HAP-1 (cell line): Measurements from ENCODE around the gene COL7A1.
"Not testable (repeated sequence)": the region's sequence is repeated elsewhere in the genome, so short reads cannot be mapped to it uniquely, and the experiment has no call there.

Experiments used
- DNase-seq, 2 experiments: peaks; one replicate each; pipeline ENCODE4 v3.0.0-alpha.2; 2016 to 2020; ENCODE audit warnings: low spot score in 2 of 2
- H3K27me3 ChIP-seq: fragments of 250-450 bp; sonication (Bioruptor Pico); 2 replicates; pipeline ENCODE4 v1.5.1; 2020; ENCODE audit warnings: low read depth, mild to moderate bottlenecking, moderate library complexity
- H3K36me3 ChIP-seq: fragments of 250-450 bp; sonication (Bioruptor Pico); replicated peaks from 2 replicates; pipeline ENCODE4 v1.5.1; 2020; ENCODE audit warnings: mild to moderate bottlenecking
- H3K4me1 ChIP-seq: fragments of 250-450 bp; sonication (Bioruptor Pico); 2 replicates; pipeline ENCODE4 v1.5.1; 2020; ENCODE audit warnings: mild to moderate bottlenecking
- H3K4me3 ChIP-seq: fragments of 250-450 bp; sonication (Bioruptor Pico); 2 replicates; pipeline ENCODE4 v1.5.1; 2020; ENCODE audit warnings: mild to moderate bottlenecking, moderate library complexity
- H3K9me3 ChIP-seq: fragments of 250-450 bp; sonication (Bioruptor Pico); 2 replicates; pipeline ENCODE4 v1.5.1; 2020; ENCODE audit warnings: mild to moderate bottlenecking, moderate library complexity
- in situ Hi-C: fragments of 300-500 bp; cut with MboI; formaldehyde crosslinking; loops from 3 replicates; pipeline ENCODE4 v1.14.3; 2020; ENCODE audit warnings: low sequenced_read_pairs, inconsistent platforms, mixed read lengths

The COL7A1 gene

DNA sequence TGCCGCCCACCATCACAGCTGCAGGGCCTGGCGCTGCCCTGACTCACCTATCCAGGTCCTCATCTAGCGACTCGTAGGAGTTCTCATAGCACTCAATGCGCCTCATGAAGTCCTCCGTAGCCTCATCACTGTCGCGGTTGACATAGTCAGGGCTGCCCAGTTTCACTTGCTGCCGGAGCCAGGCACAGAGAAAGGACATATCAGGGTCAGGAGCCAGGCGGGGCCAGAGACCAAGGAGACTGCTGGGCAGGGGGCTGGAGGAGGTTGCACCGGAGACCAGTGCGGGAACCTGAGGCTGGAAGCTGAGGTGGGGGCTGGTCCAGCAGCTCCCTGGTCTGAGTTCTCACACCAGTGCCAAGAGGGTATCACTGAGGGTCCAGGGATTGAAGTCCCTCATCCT is 56.7 kb downstream of the COL7A1 start:
- H3K36me3 ChIP-seq: no peaks in the 10 kb centered on the region
- no peaks in the 10 kb centered on the region for H3K9me3 ChIP-seq
- no peak for DNase-seq
- H3K27me3 ChIP-seq: no peaks in the 10 kb centered on the region
- no peaks in the 10 kb centered on the region for H3K4me1 ChIP-seq
- in situ Hi-C loops: no loop called here
- H3K4me3 ChIP-seq: no peak overlapping the region

DNA sequence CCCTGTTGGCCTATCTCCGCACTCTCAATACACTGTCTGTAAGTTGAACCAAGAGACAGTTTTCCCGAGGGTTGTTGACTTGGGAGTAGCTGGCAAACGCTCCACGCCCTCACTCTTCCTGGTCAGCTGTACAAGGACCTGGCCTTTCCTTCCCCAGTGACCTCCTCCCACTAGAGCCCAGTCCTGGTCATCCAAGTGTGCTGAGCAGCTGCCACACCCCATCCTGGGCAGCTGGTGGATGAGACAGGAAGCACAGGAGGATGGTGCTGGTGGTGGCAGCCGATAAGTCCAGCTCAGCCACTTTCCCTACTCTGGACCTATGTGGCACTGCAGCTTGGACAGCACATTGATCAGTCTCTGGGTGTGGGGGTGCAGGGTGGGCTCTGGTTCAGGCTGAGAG is 58.3 kb downstream of the COL7A1 start:
- in situ Hi-C loops: no loop called here
- H3K36me3 ChIP-seq: no peaks in the 10 kb centered on the region
- no peaks in the 10 kb centered on the region for H3K27me3 ChIP-seq
- no peaks in the 10 kb centered on the region for H3K9me3 ChIP-seq
- H3K4me1 ChIP-seq: peaks cover 4% of the 10 kb centered on the region
- no peak for DNase-seq
- no peak overlapping the region for H3K4me3 ChIP-seq

GRCh38 chr3:48536116-48536515 is 59.0 kb downstream of the COL7A1 start:
- in situ Hi-C loops: no loop called here
- H3K9me3 ChIP-seq: no peaks in the 10 kb centered on the region
- no peaks in the 10 kb centered on the region for H3K36me3 ChIP-seq
- H3K4me1 ChIP-seq: peaks cover 4% of the 10 kb centered on the region
- no peaks in the 10 kb centered on the region for H3K27me3 ChIP-seq
- no peak overlapping the region for H3K4me3 ChIP-seq
- no peak for DNase-seq

DNA sequence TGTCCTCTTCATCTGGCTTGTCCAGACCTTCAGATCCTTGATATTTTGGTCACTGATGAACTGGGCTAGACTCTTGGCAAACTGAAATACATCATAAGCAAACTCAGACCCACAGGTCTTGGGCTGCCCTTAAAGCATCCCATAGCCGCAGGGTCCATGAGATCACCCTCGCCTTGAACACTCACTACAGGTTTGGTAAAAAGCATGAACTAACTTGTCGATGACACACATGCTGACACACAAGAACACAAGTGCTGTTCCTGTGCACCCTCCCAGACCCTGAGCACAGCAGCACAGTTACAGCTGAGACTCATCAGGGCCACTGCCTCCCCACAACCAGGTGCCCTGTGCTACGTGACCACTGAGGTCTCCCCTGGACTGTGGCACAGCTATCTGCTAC is 59.6 kb downstream of the COL7A1 start:
- DNase-seq: no peak
- H3K36me3 ChIP-seq: no peaks in the 10 kb centered on the region
- peaks cover 4% of the 10 kb centered on the region for H3K4me1 ChIP-seq
- no peak overlapping the region for H3K4me3 ChIP-seq
- no peaks in the 10 kb centered on the region for H3K27me3 ChIP-seq
- H3K9me3 ChIP-seq: no peaks in the 10 kb centered on the region
- in situ Hi-C loops: no loop called here

GRCh38 chr3:48532977-48533337 is 62.2 kb downstream of the COL7A1 start:
- in situ Hi-C loops: no loop called here
- DNase-seq: peak in 1 of 2 experiments; percentile 11

GRCh38 chr3:48532271-48532976 is 62.7 kb downstream of the COL7A1 start:
- Histone ChIP-seq H3K4me3 (no peak overlapping the region), H3K36me3 (no peaks in the 10 kb centered on the region)

More at GRCh38 chr3:48532977-48533337, 62.2 kb downstream of the COL7A1 start:
- Histone ChIP-seq H3K4me1 (peaks cover 4% of the 10 kb centered on the region), H3K9me3 (no peaks in the 10 kb centered on the region), H3K27me3 (no peaks in the 10 kb centered on the region), H3K4me3 (no peak overlapping the region), H3K36me3 (no peaks in the 10 kb centered on the region)

DNA sequence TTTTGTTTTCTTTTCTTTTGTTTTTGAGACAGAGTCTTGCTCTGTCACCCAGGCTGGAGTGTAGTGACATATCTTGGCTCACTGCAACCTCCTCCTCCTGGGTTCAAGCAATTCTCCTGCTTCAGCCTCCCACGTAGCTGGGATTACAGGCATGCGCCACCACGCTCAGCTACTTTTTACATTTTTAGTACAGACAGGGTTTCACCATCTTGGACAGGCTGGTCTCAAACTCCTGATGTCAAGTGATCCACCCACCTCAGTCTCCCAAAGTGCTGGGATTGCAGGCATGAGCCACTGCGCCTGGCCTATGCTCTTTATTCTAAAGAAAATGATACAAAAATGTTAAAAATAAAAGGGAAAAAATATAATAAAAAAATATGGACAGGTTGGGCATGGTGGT is 64.4 kb downstream of the COL7A1 start:
- H3K4me1 ChIP-seq, H3K36me3 ChIP-seq, H3K27me3 ChIP-seq, DNase-seq, H3K9me3 ChIP-seq, H3K4me3 ChIP-seq, in situ Hi-C loops: not testable (repeated sequence)

More at GRCh38 chr3:48532271-48532976, 62.7 kb downstream of the COL7A1 start:
- Histone ChIP-seq H3K4me1 (peaks cover 4% of the 10 kb centered on the region), H3K9me3 (no peaks in the 10 kb centered on the region), H3K27me3 (no peaks in the 10 kb centered on the region)
- no peak for DNase-seq
- in situ Hi-C loops: no loop called here

DNA sequence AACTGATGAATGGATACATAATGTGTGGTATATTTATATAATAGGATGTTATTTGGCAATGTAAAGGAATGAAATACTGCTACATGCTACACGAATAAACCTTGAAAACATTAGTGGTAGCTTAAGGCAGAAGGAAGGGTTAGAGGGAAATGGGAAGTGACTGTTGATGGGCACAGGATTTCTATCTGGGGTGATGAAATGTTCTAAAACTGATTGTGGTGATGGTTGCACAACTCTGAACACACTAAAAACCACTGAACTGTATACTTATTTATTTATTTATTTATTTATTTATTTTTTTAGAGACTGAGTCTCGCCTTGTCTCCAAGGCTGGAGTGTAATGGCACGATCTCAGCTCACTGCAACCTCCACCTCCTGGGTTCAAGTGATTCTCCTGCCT is 66.4 kb downstream of the COL7A1 start:
- no peaks in the 10 kb centered on the region for H3K27me3 ChIP-seq
- in situ Hi-C loops: no loop called here
- H3K4me1 ChIP-seq: peaks cover 4% of the 10 kb centered on the region
- no peak overlapping the region for H3K4me3 ChIP-seq
- H3K9me3 ChIP-seq: no peaks in the 10 kb centered on the region
- H3K36me3 ChIP-seq: no peaks in the 10 kb centered on the region
- no peak for DNase-seq

GRCh38 chr3:48528048-48528447 is 67.1 kb downstream of the COL7A1 start:
- no peaks in the 10 kb centered on the region for H3K9me3 ChIP-seq
- DNase-seq: no peak
- no peak overlapping the region for H3K4me3 ChIP-seq
- peaks cover 4% of the 10 kb centered on the region for H3K4me1 ChIP-seq
- in situ Hi-C loops: no loop called here
- H3K27me3 ChIP-seq: no peaks in the 10 kb centered on the region
- H3K36me3 ChIP-seq: no peaks in the 10 kb centered on the region

GRCh38 chr3:48524970-48525369 is 70.2 kb downstream of the COL7A1 start:
- no peaks in the 10 kb centered on the region for H3K27me3 ChIP-seq
- no peak for DNase-seq
- no peak overlapping the region for H3K4me3 ChIP-seq
- H3K36me3 ChIP-seq: no peaks in the 10 kb centered on the region
- H3K4me1 ChIP-seq: no peaks in the 10 kb centered on the region
- H3K9me3 ChIP-seq: no peaks in the 10 kb centered on the region
- in situ Hi-C loops: no loop called here

- H3K4me3 ChIP-seq: no peak overlapping the region
- in situ Hi-C loops: no loop called here
- no peaks in the 10 kb centered on the region for H3K9me3 ChIP-seq
- H3K36me3 ChIP-seq: no peaks in the 10 kb centered on the region
- no peaks in the 10 kb centered on the region for H3K4me1 ChIP-seq
- H3K27me3 ChIP-seq: no peaks in the 10 kb centered on the region
- DNase-seq: no peak
Measured at GRCh38 chr3:48521635-48522034, 73.5 kb downstream of the COL7A1 start.

DNA sequence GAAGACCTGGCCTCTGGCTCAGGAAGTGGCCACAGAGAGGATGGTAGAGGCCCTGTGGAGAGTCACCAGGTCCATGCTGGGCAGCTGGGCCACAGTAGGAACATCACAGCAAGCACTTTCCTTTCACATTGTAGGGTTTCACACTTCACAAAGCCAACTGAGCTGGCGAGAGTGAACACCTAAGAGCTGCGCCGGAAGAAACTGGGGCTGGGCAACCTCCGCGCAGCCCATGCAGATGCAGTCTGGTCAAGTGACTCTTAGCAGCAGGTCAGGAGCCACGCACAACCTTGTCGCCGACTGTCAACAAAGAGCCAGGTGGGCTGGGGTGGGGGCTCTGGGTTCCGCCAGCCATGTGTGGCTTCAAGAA is 75.9 kb downstream of the COL7A1 start:
- no peak overlapping the region for H3K4me3 ChIP-seq
- DNase-seq: no peak
- no peaks in the 10 kb centered on the region for H3K36me3 ChIP-seq
- no peaks in the 10 kb centered on the region for H3K9me3 ChIP-seq
- no peaks in the 10 kb centered on the region for H3K27me3 ChIP-seq
- no peaks in the 10 kb centered on the region for H3K4me1 ChIP-seq
- in situ Hi-C loops: no loop called here

DNA sequence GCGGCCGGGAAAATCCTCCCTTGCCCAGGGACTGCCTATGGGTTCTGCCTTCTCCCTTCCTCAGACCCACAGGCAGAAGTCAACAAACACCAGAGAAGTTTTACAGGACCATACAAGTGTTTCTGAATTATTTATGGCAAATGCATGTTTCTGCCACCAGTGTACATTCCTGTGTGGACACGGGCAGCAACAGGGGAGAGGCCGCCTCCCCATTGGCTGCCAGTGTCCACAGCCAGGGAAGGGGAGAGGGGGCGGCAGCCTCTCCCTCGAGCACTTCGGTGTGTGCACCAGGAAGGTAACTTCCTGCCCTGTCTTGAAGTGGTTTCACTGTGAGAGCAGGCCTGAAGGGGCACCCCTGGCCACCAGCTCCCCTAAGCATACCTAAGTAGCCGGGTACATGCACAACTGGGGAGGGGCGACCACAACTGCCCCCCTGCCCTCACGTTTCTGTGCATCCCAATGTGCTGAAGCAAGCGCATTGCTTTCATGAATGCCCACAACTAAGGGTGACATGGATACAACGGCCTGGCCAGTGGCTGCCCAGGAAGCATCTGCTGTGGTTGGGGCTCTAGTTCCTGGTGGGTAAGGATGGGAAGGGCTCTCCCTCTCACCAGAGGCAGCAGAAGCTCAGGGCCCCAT is 76.4 kb downstream of the COL7A1 start:
- in situ Hi-C loops: no loop called here
- Histone ChIP-seq H3K27me3 (no peaks in the 10 kb centered on the region), H3K36me3 (no peaks in the 10 kb centered on the region), H3K4me3 (no peak overlapping the region), H3K9me3 (no peaks in the 10 kb centered on the region), H3K4me1 (no peaks in the 10 kb centered on the region)
- no peak for DNase-seq

GRCh38 chr3:48518069-48518468 is 77.1 kb downstream of the COL7A1 start:
- in situ Hi-C loops: no loop called here
- H3K36me3 ChIP-seq: no peaks in the 10 kb centered on the region
- H3K27me3 ChIP-seq: no peaks in the 10 kb centered on the region

DNA sequence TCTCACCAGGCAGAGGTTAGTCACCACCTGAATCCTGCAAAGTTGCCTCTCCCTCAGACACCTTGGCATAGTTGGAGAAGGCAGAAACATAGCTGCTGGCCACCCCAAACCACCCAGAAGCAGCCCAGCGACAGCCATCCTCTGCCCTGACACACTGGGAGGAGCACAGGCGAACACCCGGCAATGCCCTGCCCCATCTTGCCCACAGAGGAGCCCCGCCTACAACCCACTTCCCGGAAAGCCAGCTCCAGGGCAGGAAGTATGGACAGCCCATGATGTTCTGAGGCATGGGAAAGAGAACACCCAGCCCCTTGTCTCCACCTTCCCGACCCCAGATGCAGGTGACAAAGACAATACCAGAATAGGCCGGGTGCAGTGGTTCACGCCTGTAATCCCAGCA is 78.6 kb downstream of the COL7A1 start:
- H3K9me3 ChIP-seq: no peaks in the 10 kb centered on the region
- no peaks in the 10 kb centered on the region for H3K4me1 ChIP-seq
- H3K4me3 ChIP-seq: no peak overlapping the region
- H3K36me3 ChIP-seq: no peaks in the 10 kb centered on the region
- no peaks in the 10 kb centered on the region for H3K27me3 ChIP-seq
- in situ Hi-C loops: no loop called here
- no peak for DNase-seq

More at GRCh38 chr3:48518069-48518468, 77.1 kb downstream of the COL7A1 start:
- H3K4me1 ChIP-seq: no peaks in the 10 kb centered on the region
- H3K9me3 ChIP-seq: no peaks in the 10 kb centered on the region
- H3K4me3 ChIP-seq: no peak overlapping the region
- no peak for DNase-seq
